HepG2 (cell line): Measurements from ENCODE around the gene CSF1R. TPM values are rescaled to one million over a fixed set of nuclear protein-coding genes. Genes with fewer than 3 reads are reported as not detected.

ENCODE experiments used
- ATAC-seq: fragments of 200-7000 bp; cut with Tn5 transposase; 3 replicates; pipeline ENCODE4 v1.9.1; 2020; ENCODE audit warnings: mild to moderate bottlenecking, moderate library complexity
- BruUV-seq: library from RNA; stranded (reverse); fragments of 400-500 nt; replicated peaks from 2 replicates; lab custom pipeline; 2021; lab: Mats Ljungman, UMichigan
- CTCF ChIA-PET: fragments of 300-600 bp; formaldehyde crosslinking; extraction: SDS; loops from one replicate; lab custom pipeline; 2021; ENCODE audit warnings: low total read pairs, inconsistent platforms, low intra/inter-chr PET ratio; lab: Yijun Ruan, JAX
- POLR2A ChIA-PET: fragments of 350-600 bp; sonication (Branson Sonifier 250); formaldehyde crosslinking; loops from one replicate; lab custom pipeline; 2020; ENCODE audit warnings: antibody characterized with exemption, inconsistent platforms; lab: Yijun Ruan, JAX
- DNase-seq: peaks from one replicate; pipeline ENCODE4 v3.0.0-alpha.2; 2015; ENCODE audit warnings: low spot score
- FAIRE-seq: peaks from 3 replicates; lab custom pipeline; 2011; peaks lifted over from hg19 to GRCh38; lab: Jason Lieb, UNC
- H2AFZ ChIP-seq: one replicate; pipeline ENCODE4 v1.6.1; 2011; ENCODE audit warnings: low read length, inconsistent platforms
- H3K27ac ChIP-seq: fragments of 300-600 bp; 3 replicates; pipeline ENCODE4 v1.8.0; 2011; ENCODE audit warnings: mixed run types, mild to moderate bottlenecking, mixed read lengths, low read length, inconsistent platforms; ENCODE audit not compliant: insufficient read depth; ENCODE audit errors: extremely low read length
- H3K27me3 ChIP-seq, 2 experiments: fragments of 200-600 bp in 1 of 2; 2 replicates in 1 of 2; 3 replicates in 1 of 2; pipeline versions ENCODE4 v1.6.0 to v1.8.0; 2011; ENCODE audit warnings: low read length in 2 of 2, mild to moderate bottlenecking in 2 of 2, moderate library complexity in 2 of 2, inconsistent platforms in 1 of 2; ENCODE audit not compliant: insufficient read depth in 2 of 2, control insufficient read depth in 1 of 2
- H3K36me3 ChIP-seq, 2 experiments: fragments of 200-600 bp in 1 of 2; replicated peaks in 1 of 2; 2 replicates in 1 of 2; 3 replicates in 1 of 2; pipeline versions ENCODE4 v1.5.1 to v1.8.0; 2011; ENCODE audit warnings: low read length in 2 of 2, inconsistent platforms in 1 of 2; ENCODE audit not compliant: insufficient read depth in 2 of 2, control insufficient read depth in 1 of 2
- H3K4me1 ChIP-seq: 2 replicates; pipeline ENCODE4 v1.5.1; 2012; ENCODE audit warnings: low read length, inconsistent platforms; ENCODE audit not compliant: insufficient read depth
- H3K4me2 ChIP-seq: 2 replicates; pipeline ENCODE4 v1.6.0; 2011; ENCODE audit warnings: low read depth, low read length, inconsistent platforms
- H3K4me3 ChIP-seq, 3 experiments: fragments of 200-600 bp in 1 of 3; sonication (generic), shearing (Covaris generic) in 1 of 3; replicated peaks in 1 of 3; 2 replicates each; pipeline ENCODE4 v1.5.1; 2011 to 2016; ENCODE audit warnings: low read length in 3 of 3, inconsistent platforms in 2 of 3, low read depth in 2 of 3, mild to moderate bottlenecking in 2 of 3, control low read depth in 1 of 3, mixed read lengths in 1 of 3; ENCODE audit not compliant: insufficient read depth in 1 of 3
- H3K79me2 ChIP-seq: one replicate; pipeline ENCODE4 v1.6.1; 2011; ENCODE audit warnings: low read length, inconsistent platforms; ENCODE audit not compliant: insufficient read depth
- H3K9ac ChIP-seq: 2 replicates; pipeline ENCODE4 v1.6.0; 2011; ENCODE audit warnings: mild to moderate bottlenecking, low read depth, low read length, inconsistent platforms; ENCODE audit not compliant: insufficient read depth
- H3K9me3 ChIP-seq: 2 replicates; pipeline ENCODE4 v1.5.1; 2012; ENCODE audit warnings: mild to moderate bottlenecking, low read length
- H4K20me1 ChIP-seq: 2 replicates; pipeline ENCODE4 v1.6.0; 2011; ENCODE audit warnings: inconsistent platforms, mild to moderate bottlenecking, low read length, moderate library complexity; ENCODE audit not compliant: insufficient read depth
- DBP ChIP-seq: sonication (generic); formaldehyde crosslinking; IDR thresholded peaks from 2 replicates; pipeline ENCODE4 v1.4.0; 2020; ENCODE audit warnings: missing genetic modification reagents; ENCODE audit errors: not compliant biosample characterization
- HNRNPH1 ChIP-seq: fragments of 200-400 bp; formaldehyde crosslinking; optimal IDR thresholded peaks from 2 replicates; pipeline ENCODE3; 2017; ENCODE audit warnings: mild to moderate bottlenecking, low read depth, low read length
- PAF1 ChIP-seq: IDR thresholded peaks from 2 replicates; pipeline ENCODE4 v1.6.1; 2016; ENCODE audit warnings: missing genetic modification reagents, missing compliant biosample characterization
- POLR2AphosphoS5 ChIP-seq: IDR thresholded peaks from 2 replicates; pipeline ENCODE4 v1.6.1; 2012; ENCODE audit warnings: low read depth, low read length
- ZNF121 ChIP-seq: sonication (generic); formaldehyde crosslinking; IDR thresholded peaks from 2 replicates; pipeline ENCODE4 v1.5.0; 2020; ENCODE audit warnings: mild to moderate bottlenecking, missing genetic modification reagents
- ZNF205 ChIP-seq: IDR thresholded peaks from 2 replicates; pipeline ENCODE4 v1.6.1; 2018; ENCODE audit warnings: missing biosample characterization, missing genetic modification reagents
- WGBS: methylation state at CpG from one replicate; pipeline ENCODE4 v1.1.6; 2017; ENCODE audit warnings: low lambda C conversion rate; 5-methylcytosine and 5-hydroxymethylcytosine counted together
- in situ Hi-C: cut with HindIII; loops from 2 replicates; pipeline ENCODE4 v1.10.0; 2017; ENCODE audit warnings: low pct_unique_long_range_greater_than_20kb; ENCODE audit not compliant: extremely low pct_ligation_motif_present
- intact Hi-C: fragments of 100-400 bp; cut with micrococcal nuclease; formaldehyde crosslinking; loops from one replicate; pipeline ENCODE4 v1.10.0; 2022; ENCODE audit not compliant: unreplicated experiment
- polyA plus RNA-seq, 8 experiments: library from polyadenylated mRNA; depleted of rRNA in 3 of 8; stranded (reverse) in 7 of 8; unstranded in 1 of 8; fragments of >200 nt; fragmentation: Illumina TruSeq in 4 of 8; extraction: Trizol in 4 of 8; gene quantifications; 2 replicates each; pipeline versions ENCODE4 v1.2.1 to v1.2.3, GENCODE V29; 2011 to 2016; ENCODE audit warnings: low read depth in 4 of 8, missing spikeins in 1 of 8, mixed read lengths in 1 of 8; ENCODE audit not compliant: insufficient read depth in 1 of 8
- total RNA-seq, 5 experiments: library from RNA; depleted of rRNA; stranded (reverse); fragments of >200 nt; fragmentation: Illumina TruSeq; extraction: Trizol; gene quantifications; 2 replicates each; pipeline ENCODE4 v1.2.3, GENCODE V29; 2016; ENCODE audit warnings: low read depth in 1 of 5

The CSF1R gene
- total and polyA plus RNA-seq, 2 of the 13 experiments (the other 11 are each of a cell fraction or from before 2014, with no cell fraction given): 0.01 TPM; not detected in 1

GRCh38 chr5:150055326-150056074, 30.9 kb downstream of the CSF1R start:
- in situ Hi-C loops: no loop called here
- TF ChIP-seq ZNF205 (no peak), PAF1 (0 out of 2 replicates have a peak, but pooled peaks have one; percentile 38), POLR2AphosphoS5 (0 out of 2 replicates have a peak, but pooled peaks have one; percentile 24), HNRNPH1 (no peak)
- TF ChIP-seq, all 625 proteins: peak for 2
- intact Hi-C loops: no loop called here
- ChIA-PET CTCF (no interaction called here), POLR2A (interaction anchor here (1.1 kb wide), 1 partner anchor 68 kb away, joined by 3 read pairs; no protein-coding TSS in a partner anchor)
- Histone ChIP-seq H4K20me1 (no peaks in the 10 kb centered on the region), H3K9ac (no peak overlapping the region), H2AFZ (no peak overlapping the region), H3K36me3 (peaks cover 21 to 38% of the 10 kb centered on the region in 2 experiments), H3K27ac (no peak overlapping the region), H3K27me3 (peaks cover 0 to 2% of the 10 kb centered on the region in 2 experiments; a peak in 1 of 5 replicates), H3K4me2 (no peak overlapping the region), H3K79me2 (no peaks in the 10 kb centered on the region), H3K4me1 (no peaks in the 10 kb centered on the region), H3K4me3 (no peak overlapping the region), H3K9me3 (no peaks in the 10 kb centered on the region)
- WGBS: 88% methylated on average over 13 of the region's 14 CpGs
- BruUV-seq: TSS peak; percentile 40
- ATAC-seq: peak; percentile 11; the same call in 2 of the 3 replicates
- DNase-seq: no peak
- no peak for FAIRE-seq

GRCh38 chr5:150054569-150054968, 31.8 kb downstream of the CSF1R start:
- Histone ChIP-seq H2AFZ (no peak overlapping the region), H4K20me1 (no peaks in the 10 kb centered on the region), H3K9ac (no peak overlapping the region), H3K27me3 (no peaks in the 10 kb centered on the region; a peak in 1 of 5 replicates), H3K9me3 (no peaks in the 10 kb centered on the region), H3K4me2 (no peak overlapping the region), H3K4me1 (no peaks in the 10 kb centered on the region), H3K36me3 (peaks cover 22 to 47% of the 10 kb centered on the region in 2 experiments), H3K27ac (no peak overlapping the region), H3K79me2 (no peaks in the 10 kb centered on the region), H3K4me3 (no peak overlapping the region)
- POLR2A ChIA-PET: interaction anchor here (1.1 kb wide), 1 partner anchor 69 kb away, joined by 3 read pairs; no protein-coding TSS in a partner anchor
- TF ChIP-seq ZNF121 (CRISPR knock-in tag) (peak; percentile 54; the same call in 1 of the 2 replicates), DBP (no peak)
- FAIRE-seq (no peak), DNase-seq (no peak), ATAC-seq (no peak)
- in situ Hi-C loops: no loop called here
- intact Hi-C loops: no loop called here
- CTCF ChIA-PET: no interaction called here
- BruUV-seq: no TSS peak
- 96% methylated on average over 2 of the region's 2 CpGs for WGBS
